BLaER1 (cell line): ENCODE results near the gene RAB40B.

Experiments
- H3K27ac ChIP-seq: shearing (Covaris generic); formaldehyde crosslinking; 2 replicates; pipeline ENCODE4 v1.8.1; 2022
- H3K27me3 ChIP-seq: shearing (Covaris generic); formaldehyde crosslinking; 2 replicates; pipeline ENCODE4 v1.8.1; 2022
- H3K36me3 ChIP-seq: shearing (Covaris generic); formaldehyde crosslinking; 2 replicates; pipeline ENCODE4 v1.8.1; 2022
- H3K4me1 ChIP-seq: shearing (Covaris generic); formaldehyde crosslinking; 2 replicates; pipeline ENCODE4 v1.8.1; 2022
- H3K4me2 ChIP-seq: shearing (Covaris generic); formaldehyde crosslinking; 2 replicates; pipeline ENCODE4 v1.8.1; 2022
- H3K4me3 ChIP-seq: shearing (Covaris generic); formaldehyde crosslinking; 2 replicates; pipeline ENCODE4 v1.8.1; 2022
- H3K9ac ChIP-seq: shearing (Covaris generic); formaldehyde crosslinking; 2 replicates; pipeline ENCODE4 v1.8.1; 2022
- H3K9me3 ChIP-seq: shearing (Covaris generic); formaldehyde crosslinking; 2 replicates; pipeline ENCODE4 v1.8.1; 2022
- H4K20me1 ChIP-seq: shearing (Covaris generic); formaldehyde crosslinking; 2 replicates; pipeline ENCODE4 v1.8.1; 2022
- Cebpa-rat ChIP-seq: shearing (Covaris generic); IDR thresholded peaks from 2 replicates; pipeline ENCODE4 v1.8.1; 2022

The RAB40B gene

GRCh38 chr17:82716203-82717010 is 17.9 kb upstream of the RAB40B start, which contains the start of gene FN3KRP:
FN3KRP (plus strand) TSS chr17:82716706; CDS start chr17:82716756, 50 bp downstream.
- Histone ChIP-seq H3K36me3 (peaks cover 32% of the 10 kb centered on the region), H3K27ac (peak within 1 kb of the TSS; percentile 74), H3K27me3 (no peaks in the 10 kb centered on the region), H3K4me1 (peaks cover 24% of the 10 kb centered on the region), H4K20me1 (peaks cover 19% of the 10 kb centered on the region), H3K4me3 (peak within 1 kb of the TSS; percentile 87), H3K9me3 (no peaks in the 10 kb centered on the region), H3K4me2 (peak within 1 kb of the TSS; percentile 95), H3K9ac (peak within 1 kb of the TSS; percentile 85)
- no peak for TF ChIP-seq Cebpa-rat

- peaks cover under 1% of the 10 kb centered on the region; the same call in 1 of the 2 replicates for H3K36me3 ChIP-seq
- H4K20me1 ChIP-seq, result peaks cover 15% of the 10 kb centered on the region
- H3K9me3 ChIP-seq, result no peaks in the 10 kb centered on the region
- no peak overlapping the region for H3K4me2 ChIP-seq
- no peak overlapping the region for H3K9ac ChIP-seq
- TF ChIP-seq Cebpa-rat, result no peak
- H3K4me3 ChIP-seq, result no peak overlapping the region
- H3K27me3 ChIP-seq, result no peaks in the 10 kb centered on the region
- peaks cover 21% of the 10 kb centered on the region for H3K4me1 ChIP-seq
- H3K27ac ChIP-seq, result no peak overlapping the region
These were observed 14.7 kb upstream of the RAB40B start for GRCh38 chr17:82713071-82713723.

- H3K27ac ChIP-seq, result no peak overlapping the region
- TF ChIP-seq Cebpa-rat, result no peak
- H3K36me3 ChIP-seq, result no peaks in the 10 kb centered on the region
- H3K4me2 ChIP-seq, result no peak overlapping the region
- H3K9me3 ChIP-seq, result no peaks in the 10 kb centered on the region
- no peaks in the 10 kb centered on the region for H3K27me3 ChIP-seq
- H3K9ac ChIP-seq, result no peak overlapping the region
- peaks cover 14% of the 10 kb centered on the region for H3K4me1 ChIP-seq
- H4K20me1 ChIP-seq, result no peaks in the 10 kb centered on the region
- H3K4me3 ChIP-seq, result no peak overlapping the region
These were observed 12.2 kb upstream of the RAB40B start for GRCh38 chr17:82710499-82711232.

DNA sequence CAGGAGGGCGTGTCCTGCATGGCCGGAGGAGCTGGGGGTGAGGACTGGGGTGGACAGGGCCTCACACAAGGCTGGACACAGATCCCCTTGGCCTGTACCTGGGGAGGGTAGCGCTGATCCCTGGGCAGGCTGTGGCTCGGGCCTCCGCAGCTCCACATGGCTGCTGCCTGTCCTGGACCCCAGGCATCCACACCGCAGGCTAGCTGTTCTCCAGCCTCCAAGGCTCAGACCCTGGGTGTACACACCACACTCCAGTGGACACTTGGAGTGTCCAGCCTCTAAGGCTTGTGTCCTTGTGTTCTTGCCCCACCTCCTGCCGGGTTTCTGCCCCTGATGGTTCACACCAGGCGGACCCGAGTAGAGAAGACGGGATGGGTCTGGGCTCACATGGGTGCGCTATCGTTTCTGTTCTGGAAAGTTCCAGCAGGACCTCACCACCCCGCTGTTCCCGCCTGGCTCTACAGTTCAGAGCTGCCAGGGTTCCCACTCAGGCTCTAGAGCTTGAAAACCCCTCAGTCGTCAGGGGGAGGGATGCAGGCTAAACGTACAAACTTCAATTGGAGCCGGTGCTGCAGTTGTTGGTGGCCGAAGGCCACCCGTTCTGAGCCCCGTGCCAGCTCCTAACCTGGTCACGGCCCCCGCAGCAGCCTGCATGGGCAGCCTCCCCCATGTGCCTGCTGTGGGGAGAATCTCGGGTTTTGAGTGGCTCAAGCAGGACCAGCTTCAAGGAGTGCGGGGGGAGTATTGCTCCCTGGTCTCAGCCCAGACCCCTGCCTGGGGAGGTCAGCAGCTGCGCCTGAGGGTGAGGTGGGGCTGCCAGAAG is 11.4 kb upstream of the RAB40B start:
- Histone ChIP-seq H3K4me1 (peaks cover 19% of the 10 kb centered on the region), H3K27ac (no peak overlapping the region), H3K27me3 (no peaks in the 10 kb centered on the region), H3K36me3 (no peaks in the 10 kb centered on the region), H3K9me3 (no peaks in the 10 kb centered on the region), H4K20me1 (no peaks in the 10 kb centered on the region), H3K9ac (no peak overlapping the region), H3K4me2 (no peak overlapping the region), H3K4me3 (no peak overlapping the region)
- TF ChIP-seq Cebpa-rat, result no peak

- no peak overlapping the region for H3K27ac ChIP-seq
- peaks cover 27% of the 10 kb centered on the region for H3K4me1 ChIP-seq
- H3K36me3 ChIP-seq, result no peaks in the 10 kb centered on the region
- TF ChIP-seq Cebpa-rat, result no peak
- no peak overlapping the region for H3K9ac ChIP-seq
- H3K9me3 ChIP-seq, result no peaks in the 10 kb centered on the region
- no peaks in the 10 kb centered on the region for H4K20me1 ChIP-seq
- no peak overlapping the region for H3K4me2 ChIP-seq
- no peak overlapping the region for H3K4me3 ChIP-seq
- no peaks in the 10 kb centered on the region for H3K27me3 ChIP-seq
These were observed 10.7 kb upstream of the RAB40B start for GRCh38 chr17:82709024-82709675.

- H3K9ac ChIP-seq, result no peak overlapping the region
- H3K4me2 ChIP-seq, result no peak overlapping the region
- no peaks in the 10 kb centered on the region for H4K20me1 ChIP-seq
These were observed 7.3 kb upstream of the RAB40B start for GRCh38 chr17:82705756-82706155.

DNA sequence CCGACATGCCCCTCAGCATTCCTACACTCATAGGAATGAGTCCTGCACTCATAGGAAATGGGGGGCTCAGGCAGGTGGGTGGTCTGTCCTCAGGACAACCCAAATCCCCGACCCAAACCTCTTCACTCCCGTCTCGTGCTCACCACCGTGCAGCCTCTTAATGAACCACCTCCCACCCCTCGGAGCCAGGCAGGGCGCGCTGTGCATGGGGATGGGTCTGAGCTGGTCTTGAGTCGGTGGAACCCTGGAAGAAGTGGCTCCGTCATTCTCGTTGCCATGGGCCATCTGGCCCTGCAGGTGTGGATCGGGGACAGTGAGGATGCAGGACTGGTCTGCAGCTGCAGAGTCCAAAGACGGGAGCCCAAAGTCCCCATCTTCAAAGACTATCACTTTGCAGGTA is 6.4 kb upstream of the RAB40B start:
- Histone ChIP-seq H3K27ac (no peak overlapping the region), H3K4me1 (peaks cover 52% of the 10 kb centered on the region), H3K27me3 (no peaks in the 10 kb centered on the region; the same call in 1 of the 2 replicates), H3K9ac (0 out of 2 replicates have a peak overlapping the region, but pooled peaks have one; percentile 11), H4K20me1 (no peaks in the 10 kb centered on the region), H3K4me2 (peak overlapping the region; percentile 77), H3K9me3 (no peaks in the 10 kb centered on the region), H3K4me3 (peak overlapping the region; percentile 36; the same call in 1 of the 2 replicates), H3K36me3 (no peaks in the 10 kb centered on the region)
- no peak for TF ChIP-seq Cebpa-rat

More at GRCh38 chr17:82705756-82706155, 7.3 kb upstream of the RAB40B start:
- Histone ChIP-seq H3K27me3 (no peaks in the 10 kb centered on the region), H3K4me1 (peaks cover 49% of the 10 kb centered on the region), H3K4me3 (no peak overlapping the region), H3K9me3 (no peaks in the 10 kb centered on the region), H3K27ac (no peak overlapping the region), H3K36me3 (no peaks in the 10 kb centered on the region)
- no peak for TF ChIP-seq Cebpa-rat

DNA sequence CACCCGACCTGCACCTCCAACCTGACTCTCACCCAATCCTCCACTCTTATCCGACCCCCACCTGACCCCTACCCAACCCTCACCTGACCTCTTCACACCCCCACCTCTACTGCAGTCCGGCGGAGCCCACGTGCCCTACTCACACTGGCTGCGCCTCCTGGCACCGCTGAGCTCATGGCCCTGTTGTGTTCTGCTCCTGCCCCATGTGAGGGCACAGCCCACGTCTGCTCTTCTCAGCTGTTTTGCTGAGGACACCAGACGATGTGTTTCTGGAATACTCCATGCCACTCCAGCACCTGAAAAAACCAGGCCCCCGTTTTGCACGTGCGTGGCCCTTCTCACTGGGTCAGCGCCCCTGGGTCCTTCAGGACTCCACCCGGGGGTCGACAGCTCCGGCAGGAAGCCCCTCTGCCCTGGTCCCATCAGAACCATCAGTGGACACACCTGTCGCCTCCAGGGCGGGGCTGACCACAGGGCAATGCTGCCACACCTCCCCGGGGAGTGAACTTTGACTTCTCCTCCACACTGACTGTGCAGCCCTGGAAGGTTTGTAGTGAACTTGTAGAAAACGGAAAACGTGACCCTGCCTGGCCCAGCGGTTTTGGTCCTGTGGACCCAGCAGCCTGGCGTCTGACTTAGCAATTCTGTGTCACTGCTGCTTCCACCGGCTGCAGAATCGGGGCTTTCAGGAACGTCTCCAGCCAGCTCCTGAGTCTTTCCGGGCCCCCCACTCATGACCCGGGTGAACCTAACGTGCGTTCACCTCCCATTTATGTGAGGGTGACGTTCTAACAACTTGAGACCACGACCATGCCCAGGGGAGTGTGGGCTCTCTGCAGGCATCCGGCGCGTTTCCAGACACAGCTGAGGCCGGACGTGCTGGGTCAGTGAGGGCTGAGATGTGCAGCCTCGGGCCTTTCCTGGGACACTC is 5.7 kb upstream of the RAB40B start:
- peaks cover 6% of the 10 kb centered on the region; the same call in 1 of the 2 replicates for H3K27me3 ChIP-seq
- peak overlapping the region; percentile 29; the same call in 1 of the 2 replicates for H3K27ac ChIP-seq
- no peak for TF ChIP-seq Cebpa-rat
- H3K4me2 ChIP-seq, result peak overlapping the region; percentile 77
- H3K9ac ChIP-seq, result 0 out of 2 replicates have a peak overlapping the region, but pooled peaks have one; percentile 11
- H3K36me3 ChIP-seq, result no peaks in the 10 kb centered on the region
- H3K4me3 ChIP-seq, result peak overlapping the region; percentile 36; the same call in 1 of the 2 replicates
- H3K4me1 ChIP-seq, result peaks cover 59% of the 10 kb centered on the region
- H3K9me3 ChIP-seq, result no peaks in the 10 kb centered on the region
- H4K20me1 ChIP-seq, result no peaks in the 10 kb centered on the region
